Activated naive CD8-positive, alpha-beta T cell treated with anti-CD3 and anti-CD28 coated beads, Interleukin-2, amount 10 ng/mL, durations not matched to agents 7 days and 5 days (primary cell): Measurements from ENCODE around the gene RCAN2. TPM values are rescaled to one million over a fixed set of nuclear protein-coding genes. Genes with fewer than 3 reads are reported as not detected.
"Not testable (repeated sequence)": the region's sequence is repeated elsewhere in the genome, so short reads cannot be mapped to it uniquely, and the experiment has no call there.

Experiments
- ATAC-seq: fragments of 150-1000 bp; cut with Tn5 transposase; one replicate; pipeline ENCODE4 v1.10.0; 2021; ENCODE audit warnings: low read depth, moderate library complexity
- POLR2A ChIA-PET: fragments of 350-600 bp; sonication (Branson Sonifier 250); formaldehyde crosslinking; loops from one replicate; lab custom pipeline; 2021; ENCODE audit warnings: antibody characterized with exemption; lab: Charles Lee
- DNase-seq: peaks from one replicate; pipeline ENCODE4 v3.0.0; 2021
- H3K27ac Mint-ChIP-seq: one replicate; pipeline ENCODE4 v1.8.0; 2022; ENCODE audit warnings: mild to moderate bottlenecking, mixed read lengths
- H3K27me3 Mint-ChIP-seq: one replicate; pipeline ENCODE4 v1.8.0; 2022; ENCODE audit warnings: mild to moderate bottlenecking, moderate library complexity, mixed read lengths
- H3K36me3 Mint-ChIP-seq: one replicate; pipeline ENCODE4 v1.8.0; 2021; ENCODE audit warnings: mild to moderate bottlenecking, mixed read lengths
- H3K4me1 Mint-ChIP-seq: one replicate; pipeline ENCODE4 v1.8.0; 2021; ENCODE audit warnings: mixed read lengths
- H3K4me3 Mint-ChIP-seq: one replicate; pipeline ENCODE4 v1.8.0; 2022; ENCODE audit warnings: mild to moderate bottlenecking, moderate library complexity, mixed read lengths
- H3K9me3 Mint-ChIP-seq: one replicate; pipeline ENCODE4 v1.8.0; 2021; ENCODE audit warnings: mixed read lengths
- total RNA-seq, 2 experiments: library from RNA; stranded (reverse); gene quantifications; one replicate each; pipeline ENCODE4 v1.2.3, GENCODE V29; 2021

Gene RCAN2
- total RNA-seq, 2 experiments from 2014 or later: 0.37 to 0.53 TPM

DNA sequence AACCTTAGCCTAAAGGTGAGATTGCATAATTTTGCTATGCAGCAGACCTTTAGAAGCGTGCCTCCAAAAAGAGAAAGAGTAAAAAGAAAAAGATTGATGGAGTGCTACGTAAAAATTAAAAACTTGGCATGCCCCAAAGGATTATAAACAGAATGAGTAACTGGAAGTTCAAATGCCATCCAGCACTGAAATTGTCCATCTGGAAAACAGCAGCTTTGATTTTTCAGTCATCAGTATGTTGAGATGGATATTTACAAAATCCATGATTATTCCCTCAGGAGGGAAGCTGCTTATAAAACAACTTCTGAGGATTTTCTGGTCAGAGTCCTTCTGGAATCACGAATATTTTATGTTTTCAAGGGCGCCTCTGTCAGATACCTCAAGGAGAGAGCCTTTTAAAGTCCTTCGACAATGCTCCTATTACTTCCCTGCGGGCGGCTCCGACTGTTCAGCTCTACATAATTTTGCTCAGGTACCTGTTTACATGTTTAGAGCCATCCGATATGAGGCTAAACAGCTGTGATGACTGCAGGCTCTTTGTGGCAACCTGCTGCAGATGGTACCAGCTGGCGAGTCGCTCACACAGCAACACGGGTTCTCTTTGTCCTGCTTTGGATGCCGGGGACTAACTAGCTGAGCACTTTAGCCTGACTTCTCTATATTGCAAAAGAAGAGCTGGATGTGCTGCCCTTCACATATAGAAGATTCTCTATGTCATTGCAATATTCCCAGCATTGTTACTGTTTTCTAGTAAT lies 83.3 kb downstream of the RCAN2 start:
- Mint-ChIP-seq H3K4me3 (no peak overlapping the region), H3K27me3 (no peaks in the 10 kb centered on the region), H3K36me3 (no peaks in the 10 kb centered on the region), H3K4me1 (no peaks in the 10 kb centered on the region), H3K9me3 (no peaks in the 10 kb centered on the region), H3K27ac (no peak overlapping the region)
- DNase-seq: no peak
- no peak for ATAC-seq
- POLR2A ChIA-PET: interaction anchor here (0.6 kb wide), 1 partner anchor 843 kb away, joined by 3 read pairs; no protein-coding TSS in a partner anchor

DNA sequence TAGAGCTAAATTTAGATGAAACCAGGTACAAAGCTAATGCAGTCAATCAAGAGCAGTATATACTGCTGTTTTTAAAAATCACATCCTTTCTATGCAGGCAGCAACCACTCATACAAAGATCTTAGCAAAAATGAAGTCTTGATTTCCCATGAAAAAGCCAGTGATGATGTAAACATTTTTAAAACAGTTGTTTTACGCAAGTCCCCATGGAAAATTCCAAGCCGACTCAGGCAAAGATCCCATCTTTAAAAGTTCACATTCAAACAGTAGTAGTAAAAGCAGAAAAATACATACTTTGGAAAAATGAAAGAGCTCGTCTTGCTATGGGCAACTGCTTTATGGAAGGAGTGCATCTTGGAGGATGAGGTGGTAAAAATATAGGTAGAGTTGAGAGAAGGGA lies 84.0 kb downstream of the RCAN2 start:
- DNase-seq (no peak), ATAC-seq (no peak)
- H3K27ac Mint-ChIP-seq: no peak overlapping the region
- H3K36me3 Mint-ChIP-seq: no peaks in the 10 kb centered on the region
- no peaks in the 10 kb centered on the region for H3K9me3 Mint-ChIP-seq
- POLR2A ChIA-PET: interaction anchor here (0.6 kb wide), 1 partner anchor 842 kb away, joined by 3 read pairs; no protein-coding TSS in a partner anchor
- H3K4me1 Mint-ChIP-seq: no peaks in the 10 kb centered on the region
- H3K4me3 Mint-ChIP-seq: no peak overlapping the region
- peaks cover 1% of the 10 kb centered on the region for H3K27me3 Mint-ChIP-seq

DNA sequence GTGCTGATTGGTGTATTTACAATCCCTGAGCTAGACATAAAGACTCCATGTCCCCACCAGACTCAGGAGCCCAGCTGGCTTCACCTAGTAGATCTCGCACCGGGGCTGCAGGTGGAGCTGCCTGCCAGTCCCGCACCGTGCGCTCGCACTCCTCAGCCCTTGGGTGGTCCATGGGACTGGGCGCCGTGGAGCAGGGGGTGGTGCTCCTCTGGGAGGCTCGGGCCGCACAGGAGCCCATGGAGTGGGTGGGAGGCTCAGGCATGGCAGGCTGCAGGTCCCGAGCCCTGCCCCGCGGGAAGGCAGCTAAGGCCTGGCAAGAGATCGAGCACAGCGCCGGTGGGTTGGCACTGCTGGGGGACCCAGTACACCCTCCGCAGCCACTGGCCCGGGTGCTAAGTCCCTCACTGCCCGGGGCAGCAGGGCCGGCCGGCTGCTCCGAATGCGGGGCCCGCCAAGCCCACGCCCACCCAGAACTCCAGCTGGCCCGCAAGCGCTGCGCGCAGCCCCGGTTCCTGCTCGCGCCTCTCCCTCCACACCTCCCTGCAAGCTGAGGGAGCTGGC lies 85.5 kb downstream of the RCAN2 start:
- H3K4me3 Mint-ChIP-seq, POLR2A ChIA-PET, H3K9me3 Mint-ChIP-seq: not testable (repeated sequence)

DNA sequence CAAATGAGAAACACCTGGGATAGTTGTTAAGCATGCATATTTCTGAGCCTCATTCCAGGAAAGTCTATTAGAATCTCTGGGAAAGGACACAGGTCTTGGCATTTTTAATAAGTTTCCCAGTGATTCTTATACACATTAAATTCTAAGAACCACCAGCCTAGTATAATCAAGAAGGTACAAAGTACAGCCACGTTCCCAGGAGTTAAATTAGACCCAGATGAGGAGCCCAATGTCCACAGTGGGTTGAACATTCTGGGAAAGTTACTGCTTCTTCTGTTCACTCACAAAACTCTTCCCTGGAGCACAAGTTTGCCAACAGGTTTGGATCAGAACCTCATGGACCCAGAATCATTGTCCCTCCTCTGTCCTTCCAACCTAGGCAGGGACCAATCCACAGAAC lies 90.4 kb downstream of the RCAN2 start:
- H3K27ac Mint-ChIP-seq: no peak overlapping the region
- H3K9me3 Mint-ChIP-seq: no peaks in the 10 kb centered on the region
- ATAC-seq: no peak
- no peak for DNase-seq
- no peaks in the 10 kb centered on the region for H3K36me3 Mint-ChIP-seq
- POLR2A ChIA-PET: no interaction called here
- peaks cover 20% of the 10 kb centered on the region for H3K27me3 Mint-ChIP-seq
- no peak overlapping the region for H3K4me3 Mint-ChIP-seq
- H3K4me1 Mint-ChIP-seq: no peaks in the 10 kb centered on the region

More for the DNA sequence above, 85.5 kb downstream of the RCAN2 start:
- not testable (repeated sequence) for ATAC-seq, H3K4me1 Mint-ChIP-seq, H3K27me3 Mint-ChIP-seq, H3K27ac Mint-ChIP-seq, DNase-seq, H3K36me3 Mint-ChIP-seq

DNA sequence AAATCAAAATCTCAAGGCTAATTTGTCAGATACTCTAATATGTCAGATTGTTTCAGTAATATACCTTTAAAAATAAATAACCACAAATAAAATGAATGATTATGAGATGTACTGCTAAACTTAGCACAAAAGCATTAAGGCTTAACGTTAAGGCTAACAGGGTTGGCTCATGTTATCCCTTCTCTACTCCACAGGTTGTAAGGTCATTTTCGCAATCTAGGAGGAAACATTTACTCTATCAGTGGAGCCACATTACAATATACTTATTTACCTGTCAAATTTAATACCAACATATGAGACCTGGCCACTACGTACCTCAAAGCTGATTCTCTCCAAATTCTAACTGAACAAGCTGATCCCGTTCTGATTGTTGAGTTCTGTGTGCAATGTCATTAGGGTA lies 95.7 kb downstream of the RCAN2 start:
- Mint-ChIP-seq H3K4me3 (no peak overlapping the region), H3K27ac (no peak overlapping the region), H3K36me3 (no peaks in the 10 kb centered on the region), H3K27me3 (peaks cover 41% of the 10 kb centered on the region), H3K4me1 (no peaks in the 10 kb centered on the region), H3K9me3 (no peaks in the 10 kb centered on the region)
- DNase-seq: no peak
- no peak for ATAC-seq
- POLR2A ChIA-PET: no interaction called here

DNA sequence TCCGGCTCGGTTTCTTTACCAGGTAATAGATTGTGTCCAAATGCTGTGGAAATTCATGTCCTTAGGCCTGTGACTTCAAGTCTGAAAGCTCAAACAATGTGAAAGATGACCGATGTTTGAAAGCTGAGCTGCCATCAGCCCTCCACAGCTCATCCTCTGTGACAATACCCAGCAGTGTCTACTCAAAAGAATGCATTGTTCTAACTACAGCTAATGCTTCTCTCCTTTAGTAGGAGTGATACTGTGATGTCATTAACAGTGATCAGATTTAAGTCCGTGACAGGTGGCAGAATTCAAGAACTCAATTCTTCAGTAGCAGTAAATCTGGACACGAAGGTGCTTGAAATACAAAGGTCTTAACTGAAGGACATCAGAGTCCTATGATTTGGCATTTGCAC lies 97.3 kb downstream of the RCAN2 start:
- DNase-seq: no peak
- peaks cover 30% of the 10 kb centered on the region for H3K27me3 Mint-ChIP-seq
- no peak overlapping the region for H3K4me3 Mint-ChIP-seq
- POLR2A ChIA-PET: no interaction called here
- no peak for ATAC-seq
- H3K36me3 Mint-ChIP-seq: no peaks in the 10 kb centered on the region
- no peak overlapping the region for H3K27ac Mint-ChIP-seq
- no peaks in the 10 kb centered on the region for H3K9me3 Mint-ChIP-seq
- H3K4me1 Mint-ChIP-seq: no peaks in the 10 kb centered on the region

DNA sequence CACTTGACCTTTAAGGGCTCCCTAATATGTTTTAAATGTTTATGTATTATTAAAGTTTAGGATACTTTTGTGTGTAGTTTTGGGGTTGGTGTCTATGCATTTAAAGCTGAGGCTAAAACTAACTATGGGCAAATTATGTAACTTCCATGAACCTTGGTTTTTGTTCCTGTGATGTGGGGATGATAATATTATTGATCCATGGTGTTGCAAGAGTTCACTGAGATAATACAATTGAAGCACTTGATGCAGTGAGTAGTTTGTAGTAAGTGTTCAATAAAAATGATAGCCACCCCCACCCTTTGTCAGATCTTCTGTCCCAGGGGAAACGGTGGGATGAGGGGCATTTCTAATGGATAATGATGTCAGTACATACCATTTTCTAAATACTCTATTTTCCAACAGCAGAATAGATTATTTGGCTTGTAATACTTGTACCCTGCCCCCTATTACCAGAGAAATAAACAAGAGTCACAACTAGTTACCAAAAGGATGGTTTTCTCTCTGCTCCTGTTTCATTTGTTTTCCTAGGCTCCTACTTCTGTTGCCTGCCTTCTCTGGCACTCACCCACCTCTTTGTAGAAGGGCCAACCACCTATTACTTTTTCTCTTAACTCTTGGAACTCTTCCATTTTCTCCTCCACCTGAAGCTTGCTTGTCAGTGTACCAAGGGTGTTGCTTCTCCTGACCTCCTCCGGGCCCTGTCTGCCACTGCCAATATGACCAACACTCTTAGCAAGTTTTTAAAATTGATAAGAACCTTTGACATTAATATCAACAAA lies 97.9 kb downstream of the RCAN2 start:
- Mint-ChIP-seq H3K36me3 (no peaks in the 10 kb centered on the region), H3K4me3 (no peak overlapping the region), H3K27ac (no peak overlapping the region), H3K4me1 (no peaks in the 10 kb centered on the region), H3K9me3 (no peaks in the 10 kb centered on the region), H3K27me3 (peaks cover 30% of the 10 kb centered on the region)
- ATAC-seq (no peak), DNase-seq (no peak)
- POLR2A ChIA-PET: no interaction called here

DNA sequence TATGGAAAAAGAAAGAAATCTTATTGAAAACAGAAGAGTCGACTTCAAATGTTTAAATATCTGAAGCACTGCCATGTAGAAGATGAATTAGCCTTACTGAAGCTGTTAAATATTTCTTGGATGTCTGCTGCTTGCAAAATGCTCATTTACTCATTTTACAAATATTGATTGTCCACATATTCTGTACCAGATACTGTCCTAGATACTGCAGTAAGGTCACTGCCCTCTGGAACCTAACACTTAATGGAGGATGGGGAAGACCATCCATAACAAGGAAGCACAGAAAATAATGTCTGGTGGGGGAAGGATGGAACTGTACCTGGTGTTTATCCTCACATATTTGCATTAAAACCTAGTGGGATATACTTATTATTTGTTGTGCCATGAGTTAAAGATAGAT lies 99.0 kb downstream of the RCAN2 start:
- no peak overlapping the region for H3K4me3 Mint-ChIP-seq

DNA sequence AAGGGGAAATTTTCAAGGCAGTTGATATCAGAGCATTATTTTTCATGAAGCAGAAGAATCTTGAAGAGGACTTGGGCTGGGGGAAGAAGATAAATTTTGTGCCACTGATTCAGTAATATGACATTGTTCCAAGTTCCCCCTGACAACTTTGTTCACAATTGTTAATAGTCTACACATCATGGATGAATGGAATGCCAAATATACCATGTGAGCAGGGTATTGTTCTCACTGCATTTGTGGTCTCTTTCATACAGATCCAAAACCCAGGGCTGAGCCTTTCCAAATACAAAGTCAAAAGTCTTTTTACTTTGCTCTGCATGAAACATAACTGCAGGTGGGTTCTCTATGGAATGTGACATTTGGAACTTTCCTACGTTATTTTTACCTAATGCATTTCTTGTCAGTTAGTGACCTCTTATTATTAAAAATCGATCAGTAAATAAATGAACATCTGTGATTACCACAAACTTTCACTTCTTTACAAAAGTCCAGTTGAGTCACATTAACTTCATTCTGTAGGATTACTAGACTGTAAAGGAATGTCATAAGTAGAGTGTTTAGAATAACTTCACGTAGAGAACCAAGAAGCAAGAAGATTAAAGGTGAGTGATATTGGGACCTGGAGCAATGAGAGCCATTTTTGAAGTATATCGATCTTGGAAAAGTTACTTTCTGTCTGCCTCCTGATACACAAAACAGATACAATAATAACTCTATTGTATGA lies 100.9 kb downstream of the RCAN2 start:
- POLR2A ChIA-PET: no interaction called here
- H3K27me3 Mint-ChIP-seq: peaks cover 34% of the 10 kb centered on the region
- H3K4me1 Mint-ChIP-seq: no peaks in the 10 kb centered on the region
- DNase-seq: no peak
- no peak for ATAC-seq
- no peaks in the 10 kb centered on the region for H3K36me3 Mint-ChIP-seq
- no peak overlapping the region for H3K27ac Mint-ChIP-seq
- no peak overlapping the region for H3K4me3 Mint-ChIP-seq
- peaks cover 2% of the 10 kb centered on the region for H3K9me3 Mint-ChIP-seq

More for the DNA sequence above, 99.0 kb downstream of the RCAN2 start:
- Mint-ChIP-seq H3K27me3 (peaks cover 28% of the 10 kb centered on the region), H3K27ac (no peak overlapping the region), H3K9me3 (no peaks in the 10 kb centered on the region), H3K36me3 (no peaks in the 10 kb centered on the region), H3K4me1 (no peaks in the 10 kb centered on the region)
- DNase-seq (no peak), ATAC-seq (no peak)
- POLR2A ChIA-PET: no interaction called here

DNA sequence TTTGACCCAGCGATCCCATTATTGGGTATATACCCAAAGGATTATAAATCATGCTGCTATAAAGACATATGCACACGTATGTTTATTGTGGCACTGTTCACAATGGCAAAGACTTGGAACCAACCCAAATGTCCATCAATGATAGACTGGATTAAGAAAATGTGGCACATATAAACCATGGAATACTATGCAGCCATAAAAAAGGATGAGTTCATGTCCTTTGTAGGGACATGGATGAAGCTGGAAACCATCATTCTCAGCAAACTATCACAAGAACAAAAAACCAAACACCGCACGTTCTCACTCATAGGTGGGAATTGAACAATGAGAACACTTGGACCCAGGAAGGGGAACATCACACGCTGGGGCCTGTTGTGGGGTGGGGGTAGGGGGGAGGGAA lies 103.5 kb downstream of the RCAN2 start:
- H3K27ac Mint-ChIP-seq, ATAC-seq, H3K36me3 Mint-ChIP-seq, H3K4me3 Mint-ChIP-seq, H3K4me1 Mint-ChIP-seq, H3K9me3 Mint-ChIP-seq, DNase-seq, POLR2A ChIA-PET: not testable (repeated sequence)
- H3K27me3 Mint-ChIP-seq: peaks cover 27% of the 10 kb centered on the region

DNA sequence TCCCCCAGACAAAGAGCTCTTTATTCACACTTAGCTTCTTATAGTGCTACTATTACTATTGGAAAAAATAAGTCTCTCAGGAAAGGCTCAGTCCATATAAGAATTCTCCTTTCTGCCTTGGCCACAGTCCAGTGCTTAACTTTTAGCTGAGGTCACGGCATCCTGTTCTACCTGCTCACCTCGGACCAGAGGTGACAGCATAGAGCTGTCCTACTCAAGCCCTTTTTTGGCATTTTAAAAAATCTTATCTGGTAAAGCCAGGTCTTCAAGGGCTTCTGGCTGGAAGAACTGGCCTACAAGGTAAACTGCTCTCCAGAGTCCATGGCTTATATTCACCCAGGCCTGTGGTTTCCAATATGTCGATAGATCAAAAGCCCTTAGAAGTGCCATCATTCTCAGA lies 109.7 kb downstream of the RCAN2 start:
- no peak overlapping the region for H3K27ac Mint-ChIP-seq
- POLR2A ChIA-PET: no interaction called here
- H3K4me1 Mint-ChIP-seq: peaks cover 5% of the 10 kb centered on the region
- ATAC-seq: no peak
- DNase-seq: no peak
- no peak overlapping the region for H3K4me3 Mint-ChIP-seq
- H3K27me3 Mint-ChIP-seq: peaks cover 18% of the 10 kb centered on the region
- H3K9me3 Mint-ChIP-seq: peaks cover 1% of the 10 kb centered on the region
- H3K36me3 Mint-ChIP-seq: no peaks in the 10 kb centered on the region

DNA sequence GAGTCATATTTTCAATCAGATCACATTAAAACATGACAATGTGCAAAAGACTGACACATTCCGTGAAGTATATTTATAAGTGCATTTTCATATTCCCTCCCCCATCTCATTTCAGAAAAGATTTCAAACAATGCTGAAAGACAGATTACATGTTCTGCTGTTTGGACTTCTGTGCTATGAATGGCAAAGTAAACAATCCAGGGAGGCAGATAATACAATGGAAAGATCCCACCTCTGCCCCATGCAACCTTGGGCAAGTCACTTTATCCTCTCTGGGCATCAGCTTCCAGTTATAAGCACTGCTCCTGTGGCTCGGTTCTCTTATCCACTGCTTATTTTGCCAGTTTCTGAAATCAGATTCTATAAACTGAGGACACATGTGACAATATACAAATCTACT lies 110.2 kb downstream of the RCAN2 start:
- DNase-seq (no peak), ATAC-seq (no peak)
- Mint-ChIP-seq H3K4me3 (no peak overlapping the region), H3K9me3 (no peaks in the 10 kb centered on the region), H3K4me1 (peaks cover 10% of the 10 kb centered on the region), H3K27ac (no peak overlapping the region), H3K27me3 (peaks cover 17% of the 10 kb centered on the region), H3K36me3 (no peaks in the 10 kb centered on the region)
- POLR2A ChIA-PET: no interaction called here

DNA sequence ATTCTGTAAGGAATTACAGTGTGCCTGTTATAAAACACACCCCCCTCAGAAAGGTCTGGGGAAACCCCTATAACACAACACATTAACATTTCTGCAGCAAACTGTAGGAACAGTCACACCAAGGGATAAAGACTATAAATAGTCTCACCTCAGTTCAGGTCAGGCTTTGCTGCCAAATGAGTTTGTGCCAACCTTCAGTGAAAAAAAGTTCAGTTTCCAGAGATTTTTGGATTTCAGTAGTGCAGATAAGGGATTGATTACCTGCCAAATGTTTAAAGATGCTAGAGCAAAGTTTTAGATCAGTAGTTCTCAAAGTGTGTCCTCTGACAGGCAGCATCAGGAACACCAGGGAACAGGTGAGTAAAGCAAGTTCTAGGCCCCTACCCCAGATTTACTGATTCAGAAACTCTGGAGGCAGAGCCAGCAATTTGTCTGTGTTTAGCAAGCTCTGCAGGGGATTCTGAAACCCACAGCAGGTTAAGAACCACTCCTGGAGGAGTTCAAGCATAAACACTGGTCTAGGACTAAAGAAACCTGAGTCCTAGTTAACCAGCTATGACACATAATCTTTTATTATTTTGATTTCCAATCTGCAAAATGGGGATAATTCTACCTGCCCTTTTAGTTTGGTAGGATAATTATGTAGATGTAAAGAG lies 111.0 kb downstream of the RCAN2 start:
- H3K4me3 Mint-ChIP-seq: no peak overlapping the region
- ATAC-seq: no peak
- POLR2A ChIA-PET: no interaction called here
- peaks cover 11% of the 10 kb centered on the region for H3K4me1 Mint-ChIP-seq
- no peaks in the 10 kb centered on the region for H3K9me3 Mint-ChIP-seq
- DNase-seq: no peak
- H3K27me3 Mint-ChIP-seq: peaks cover 13% of the 10 kb centered on the region
- H3K27ac Mint-ChIP-seq: no peak overlapping the region
- H3K36me3 Mint-ChIP-seq: peaks cover 2% of the 10 kb centered on the region
